Measurements from ENCODE around the gene PDE4D. TPM values are rescaled to one million over a fixed set of nuclear protein-coding genes. Genes with fewer than 3 reads are reported as not detected.

Gene PDE4D
- total and polyA plus RNA-seq, 2 experiments from 2014 or later, result 4.3 to 9.7 TPM

GRCh38 chr5:59393585-59394420 is 499.7 kb downstream of the PDE4D start:
- Histone ChIP-seq H3K36me3 (ENCODE audit: low read depth) (no peaks in the 10 kb centered on the region), H3K9me2 (ENCODE audit: insufficient read depth) (no peaks in the 10 kb centered on the region), H3K79me2 (ENCODE audit: insufficient read depth) (no peaks in the 10 kb centered on the region), H3K4me1 (ENCODE audit: insufficient read depth) (no peaks in the 10 kb centered on the region), H3K9ac (no peak overlapping the region), H3K27ac (no peak overlapping the region), H4K20me1 (ENCODE audit: insufficient read depth) (no peaks in the 10 kb centered on the region), H2AFZ (no peak overlapping the region), H3K27me3 (replicated peaks; ENCODE audit: insufficient read depth) (peaks cover 15% of the 10 kb centered on the region), H3K4me3 (no peak overlapping the region), H3K4me2 (ENCODE audit: unreplicated experiment) (no peak overlapping the region), H3F3A (ENCODE audit: insufficient read depth) (no peaks in the 10 kb centered on the region), H3K9me3 (ENCODE audit: low read depth) (no peaks in the 10 kb centered on the region)
- WGBS, 2 experiments (ENCODE audit: low coverage in 1 of 2, low lambda C conversion rate in 2 of 2, missing lambda C conversion rate in 2 of 2), result 39 to 41% methylated on average over 4 of the region's 4 CpGs
- TF ChIP-seq EZH2phosphoT487 (IDR thresholded peaks at IDR 0.05; ENCODE audit: insufficient read depth, low read depth) (no peak), EZH2 (IDR thresholded peaks at IDR 0.05; ENCODE audit: insufficient read depth, poor library complexity, severe bottlenecking) (no peak)
- in situ Hi-C loops (cut with MboI), result no loop called here
- no peak for DNase-seq

- H4K20me1 ChIP-seq (ENCODE audit: insufficient read depth), result no peaks in the 10 kb centered on the region
- no peaks in the 10 kb centered on the region for H3K4me1 ChIP-seq (ENCODE audit: insufficient read depth)
- H3K4me2 ChIP-seq (ENCODE audit: unreplicated experiment), result no peak overlapping the region
- no peaks in the 10 kb centered on the region for H3F3A ChIP-seq (ENCODE audit: insufficient read depth)
- no peaks in the 10 kb centered on the region for H3K79me2 ChIP-seq (ENCODE audit: insufficient read depth)
- H3K9me2 ChIP-seq (ENCODE audit: insufficient read depth), result no peaks in the 10 kb centered on the region
- H3K36me3 ChIP-seq (ENCODE audit: low read depth), result no peaks in the 10 kb centered on the region
- DNase-seq, result no peak
- H3K27ac ChIP-seq, result no peak overlapping the region
- TF ChIP-seq EZH2phosphoT487 (IDR thresholded peaks at IDR 0.05; ENCODE audit: insufficient read depth, low read depth), result no peak
- no peak for TF ChIP-seq EZH2 (IDR thresholded peaks at IDR 0.05; ENCODE audit: insufficient read depth, poor library complexity, severe bottlenecking)
- WGBS, 2 experiments (ENCODE audit: low coverage in 1 of 2, low lambda C conversion rate in 2 of 2, missing lambda C conversion rate in 2 of 2), result 44 to 48% methylated on average over 1 of the region's 1 CpG
- no peaks in the 10 kb centered on the region for H3K9me3 ChIP-seq (ENCODE audit: low read depth)
- H3K9ac ChIP-seq, result no peak overlapping the region
- H2AFZ ChIP-seq, result no peak overlapping the region
- in situ Hi-C loops (cut with MboI), result no loop called here
- no peak overlapping the region for H3K4me3 ChIP-seq
- H3K27me3 ChIP-seq (replicated peaks; ENCODE audit: insufficient read depth), result peaks cover 27% of the 10 kb centered on the region
Measured at GRCh38 chr5:59391576-59391975, 501.9 kb downstream of the PDE4D start.

- Histone ChIP-seq H3K9ac (no peak overlapping the region), H4K20me1 (ENCODE audit: insufficient read depth) (no peaks in the 10 kb centered on the region), H3K27me3 (replicated peaks; ENCODE audit: insufficient read depth) (peaks cover 27% of the 10 kb centered on the region), H3K36me3 (ENCODE audit: low read depth) (no peaks in the 10 kb centered on the region), H3K4me1 (ENCODE audit: insufficient read depth) (no peaks in the 10 kb centered on the region), H3K27ac (no peak overlapping the region), H3K9me2 (ENCODE audit: insufficient read depth) (no peaks in the 10 kb centered on the region), H3K79me2 (ENCODE audit: insufficient read depth) (no peaks in the 10 kb centered on the region), H2AFZ (no peak overlapping the region), H3K9me3 (ENCODE audit: low read depth) (no peaks in the 10 kb centered on the region), H3F3A (ENCODE audit: insufficient read depth) (no peaks in the 10 kb centered on the region), H3K4me2 (ENCODE audit: unreplicated experiment) (no peak overlapping the region), H3K4me3 (no peak overlapping the region)
- TF ChIP-seq EZH2 (IDR thresholded peaks at IDR 0.05; ENCODE audit: insufficient read depth, poor library complexity, severe bottlenecking), result no peak
- no peak for TF ChIP-seq EZH2phosphoT487 (IDR thresholded peaks at IDR 0.05; ENCODE audit: insufficient read depth, low read depth)
- DNase-seq, result no peak
- in situ Hi-C loops (cut with MboI), result no loop called here
Measured at GRCh38 chr5:59390989-59391388, 502.5 kb downstream of the PDE4D start.

- 47 to 50% methylated on average over 2 of the region's 2 CpGs for WGBS, 2 experiments (ENCODE audit: low coverage in 1 of 2, low lambda C conversion rate in 2 of 2, missing lambda C conversion rate in 2 of 2)
- DNase-seq, result peak; percentile 61
- in situ Hi-C loops (cut with MboI), result no loop called here
Measured at GRCh38 chr5:59390074-59390659, 503.4 kb downstream of the PDE4D start.

More at GRCh38 chr5:59390074-59390659, 503.4 kb downstream of the PDE4D start:
- Histone ChIP-seq H3K4me3 (no peak overlapping the region), H3K27ac (no peak overlapping the region), H3K79me2 (ENCODE audit: insufficient read depth) (no peaks in the 10 kb centered on the region), H3K4me2 (ENCODE audit: unreplicated experiment) (no peak overlapping the region), H3K27me3 (replicated peaks; ENCODE audit: insufficient read depth) (peaks cover 28% of the 10 kb centered on the region), H3K4me1 (ENCODE audit: insufficient read depth) (no peaks in the 10 kb centered on the region), H2AFZ (no peak overlapping the region), H4K20me1 (ENCODE audit: insufficient read depth) (no peaks in the 10 kb centered on the region), H3K9ac (no peak overlapping the region), H3K9me2 (ENCODE audit: insufficient read depth) (no peaks in the 10 kb centered on the region), H3F3A (ENCODE audit: insufficient read depth) (no peaks in the 10 kb centered on the region), H3K36me3 (ENCODE audit: low read depth) (no peaks in the 10 kb centered on the region), H3K9me3 (ENCODE audit: low read depth) (no peaks in the 10 kb centered on the region)
- no peak for TF ChIP-seq EZH2phosphoT487 (IDR thresholded peaks at IDR 0.05; ENCODE audit: insufficient read depth, low read depth)
- TF ChIP-seq EZH2 (IDR thresholded peaks at IDR 0.05; ENCODE audit: insufficient read depth, poor library complexity, severe bottlenecking), result no peak

Data from GM23248 (cell line).